Ureter (tissue), 1 donor: ENCODE results near the gene WDR27. TPM values are rescaled to one million over a fixed set of nuclear protein-coding genes. Genes with fewer than 3 reads are reported as not detected.
A peak's percentile ranks its signal among the peaks of the same experiment; 100 is the strongest.
"Not testable (repeated sequence)": the region's sequence is repeated elsewhere in the genome, so short reads cannot be mapped to it uniquely, and the experiment has no call there.

Source experiments
- DNase-seq: peaks from one replicate; pipeline ENCODE4 v3.0.0-alpha.2; 2020; ENCODE audit warnings: low spot score
- total RNA-seq: library from RNA; stranded (reverse); gene quantifications from one replicate; pipeline ENCODE4 v1.2.4, GENCODE V29; 2023
- donor health status: DM: yes; HTN: yes; CAD: no.

WDR27 gene
- total RNA-seq, 1 donor from 2014 or later, result 66.7 TPM

- DNase-seq, result no peak
Observed at GRCh38 chr6:169663468-169663867, 38.4 kb downstream of the WDR27 start.

GRCh38 chr6:169661391-169661756 is 40.5 kb downstream of the WDR27 start:
- no peak for DNase-seq

- no peak for DNase-seq
Observed at GRCh38 chr6:169660751-169661390, 41.0 kb downstream of the WDR27 start.

GRCh38 chr6:169659820-169660610 is 41.8 kb downstream of the WDR27 start:
- DNase-seq, result no peak

DNA sequence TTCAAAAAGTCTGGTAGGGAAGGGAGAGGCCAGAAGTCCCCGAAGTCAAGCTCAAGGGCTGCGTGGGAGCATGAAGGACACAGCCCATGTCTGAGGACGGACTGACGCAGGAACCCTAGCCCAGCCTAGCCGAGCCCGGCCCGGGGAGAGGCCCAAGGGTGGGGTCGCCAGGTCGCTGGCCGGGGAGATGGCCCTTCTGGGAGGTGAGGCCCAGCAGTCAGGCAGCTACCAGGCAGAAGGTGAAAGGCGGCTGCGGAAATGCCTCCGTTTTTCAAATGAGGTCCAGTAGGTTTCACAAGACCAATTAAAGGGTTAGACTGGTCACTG is 44.6 kb downstream of the WDR27 start:
- DNase-seq, result no peak

- no peak for DNase-seq
Observed at GRCh38 chr6:169656546-169657283, 45.1 kb downstream of the WDR27 start.

DNA sequence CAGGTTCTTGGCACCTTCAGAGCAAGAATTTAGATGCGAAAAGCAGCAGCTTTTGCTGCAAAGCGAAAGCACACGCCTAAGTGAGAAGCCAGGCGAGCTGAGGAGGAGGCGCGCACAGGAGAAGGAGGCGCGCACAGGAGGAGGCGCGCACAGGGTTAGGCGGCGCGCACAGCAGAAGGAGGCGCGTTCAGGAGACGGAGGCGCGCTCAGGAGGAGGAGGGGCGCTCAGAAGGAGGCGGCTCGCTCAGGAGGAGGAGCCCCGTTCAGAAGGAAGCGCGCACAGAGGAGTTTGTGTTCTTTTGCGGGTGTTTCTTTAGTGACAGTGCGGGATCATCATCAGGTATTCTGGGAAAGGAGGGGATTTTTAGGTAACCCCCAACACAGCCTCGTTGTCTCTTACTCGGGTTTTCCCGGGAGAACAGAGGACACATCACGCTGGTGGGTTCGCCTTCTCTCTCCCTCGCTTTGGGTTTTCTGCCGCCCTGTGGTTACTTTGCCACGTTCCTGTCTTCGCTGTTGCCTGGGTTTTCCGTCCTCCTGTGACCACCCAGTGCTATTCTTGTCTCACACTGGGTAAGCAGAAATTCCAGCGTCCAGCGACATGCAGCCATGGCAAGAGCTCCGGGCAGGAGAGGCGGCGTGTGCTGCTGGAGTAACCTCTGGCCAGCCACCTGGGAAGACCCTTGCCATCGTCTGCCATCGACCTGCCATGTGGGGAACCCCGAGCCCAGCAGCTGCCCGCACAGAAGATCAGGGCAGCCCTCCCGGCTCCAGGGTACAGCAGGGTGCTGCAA is 47.0 kb downstream of the WDR27 start:
- peak; percentile 77 for DNase-seq

- DNase-seq, result no peak
Observed at GRCh38 chr6:169653691-169654090, 48.1 kb downstream of the WDR27 start.

DNA sequence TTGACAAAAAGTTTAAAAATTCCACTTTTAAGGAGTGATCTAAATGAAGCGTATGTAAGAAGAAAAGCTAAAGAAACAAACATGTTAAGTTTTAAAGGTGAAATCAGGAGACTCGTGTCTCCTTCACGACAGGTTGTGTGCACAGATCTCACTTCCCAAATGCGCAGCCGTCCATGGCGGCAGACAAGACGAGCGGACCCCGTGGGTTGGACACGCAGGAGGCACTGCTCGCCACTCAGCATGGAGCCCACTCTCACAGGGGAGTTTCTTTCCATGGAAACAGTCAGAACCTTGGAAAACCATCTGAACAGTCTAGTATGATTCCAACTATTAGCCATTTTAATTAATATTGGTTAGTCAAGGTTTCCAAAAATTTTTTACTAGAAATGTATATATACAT is 48.9 kb downstream of the WDR27 start:
- no peak for DNase-seq

GRCh38 chr6:169651498-169651897 is 50.3 kb downstream of the WDR27 start:
- no peak for DNase-seq

- DNase-seq, result no peak
Observed at GRCh38 chr6:169650959-169651292, 50.9 kb downstream of the WDR27 start.

- no peak for DNase-seq
Observed at GRCh38 chr6:169650241-169650958, 51.4 kb downstream of the WDR27 start.

DNA sequence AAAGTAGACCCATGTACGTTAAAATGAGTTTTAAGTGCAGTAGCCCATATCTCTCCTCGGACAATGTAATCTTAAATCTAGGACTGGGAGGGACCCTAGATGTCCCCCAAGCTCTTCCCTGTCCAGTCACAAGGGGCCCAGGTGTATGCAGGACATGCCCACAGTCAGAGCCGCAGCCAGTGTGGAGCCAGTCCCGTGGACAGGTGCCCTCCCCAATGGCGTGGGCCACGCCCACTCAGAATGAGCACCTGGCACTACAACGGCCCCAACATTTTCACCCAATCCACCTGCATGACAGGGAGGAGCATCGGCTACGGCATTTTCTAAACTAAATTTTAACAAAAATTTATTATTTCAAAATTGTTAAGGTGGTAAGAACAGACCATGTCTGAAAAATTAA is 53.2 kb downstream of the WDR27 start:
- DNase-seq, result no peak

GRCh38 chr6:169648092-169648491 is 53.7 kb downstream of the WDR27 start:
- DNase-seq, result no peak

GRCh38 chr6:169647637-169648036 is 54.2 kb downstream of the WDR27 start:
- no peak for DNase-seq

DNA sequence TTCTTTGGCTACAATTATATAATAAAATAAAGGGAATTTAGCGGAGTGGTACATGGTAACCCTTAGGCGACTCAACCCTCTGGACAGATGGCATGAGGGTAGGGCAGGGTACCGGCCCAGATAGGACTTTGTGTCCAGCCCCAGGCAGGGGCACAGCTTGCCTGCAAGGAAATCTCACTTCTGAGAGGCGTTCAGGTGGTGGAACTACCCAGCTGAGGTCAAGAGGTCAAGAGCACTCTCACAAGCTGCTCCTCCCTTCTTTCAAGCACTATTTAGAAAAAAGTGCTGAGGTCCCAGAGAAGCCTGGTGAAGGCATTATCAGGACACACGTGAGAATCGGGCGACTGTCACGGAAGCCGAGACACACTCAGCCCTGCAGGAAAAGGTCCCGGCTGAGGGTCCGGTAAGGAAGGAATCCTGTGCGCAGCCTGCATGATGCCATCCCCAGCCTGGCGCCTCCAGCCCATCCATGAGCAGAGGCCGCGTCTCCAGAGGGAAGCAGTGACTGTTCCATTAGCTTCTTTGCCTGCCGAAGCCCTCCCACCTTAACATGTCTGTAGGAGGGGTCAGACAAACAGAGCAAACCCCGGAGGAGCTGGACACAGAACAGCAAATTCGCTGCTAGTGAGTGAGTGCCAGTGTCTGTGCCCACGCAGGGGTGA is 54.8 kb downstream of the WDR27 start:
- peak; percentile 12 for DNase-seq

- DNase-seq, result not testable (repeated sequence)
Observed at GRCh38 chr6:169645459-169645858, 56.4 kb downstream of the WDR27 start.

DNA sequence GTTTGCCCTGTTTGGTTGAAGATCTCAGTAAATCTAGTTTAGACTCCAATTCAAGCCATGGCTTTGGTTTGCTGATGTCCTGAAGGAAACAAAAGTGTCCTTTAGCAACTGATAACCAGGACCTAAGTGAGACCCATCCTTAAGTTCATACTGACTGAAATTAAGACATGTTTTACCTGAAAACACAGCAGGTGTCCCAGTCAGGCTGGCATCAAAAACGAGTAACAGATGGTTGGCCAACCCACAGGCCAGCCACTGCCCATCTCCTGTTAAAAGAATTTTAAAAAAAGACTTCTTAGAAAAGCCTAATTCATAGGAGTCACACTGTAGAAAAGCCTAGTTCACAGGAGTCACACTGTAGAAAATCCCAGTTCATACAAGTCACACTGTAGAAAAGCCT is 58.3 kb downstream of the WDR27 start:
- DNase-seq, result no peak

GRCh38 chr6:169642455-169642854 is 59.4 kb downstream of the WDR27 start:
- no peak for DNase-seq

- DNase-seq, result no peak
Observed at GRCh38 chr6:169641461-169642085, 60.3 kb downstream of the WDR27 start.

GRCh38 chr6:169640983-169641382 is 60.8 kb downstream of the WDR27 start:
- DNase-seq, result no peak
